ENCODE measurements around the gene PSTPIP2. TPM values are rescaled to one million over a fixed set of nuclear protein-coding genes. Genes with fewer than 3 reads are reported as not detected.

Gene PSTPIP2
- total and polyA plus RNA-seq, 9 donors, result 1.3 to 2.8 (median 2.0) TPM

GRCh38 chr18:46040033-46040746 lies 31.9 kb downstream of the PSTPIP2 start:
- no peaks in the 10 kb centered on the region for H3K9me3 ChIP-seq (replicated peaks; ENCODE audit: control insufficient read depth, low read depth, low read length)
- 73% methylated on average over 2 of the region's 5 CpGs for WGBS (ENCODE audit: insufficient coverage)
- H3K27ac ChIP-seq (ENCODE audit: low read length), result no peak overlapping the region
- H3K36me3 ChIP-seq (ENCODE audit: control insufficient read depth, insufficient read depth, low read length), result no peaks in the 10 kb centered on the region
- no peaks in the 10 kb centered on the region for H3K4me1 ChIP-seq (ENCODE audit: control insufficient read depth, insufficient read depth, low read length)
- no peaks in the 10 kb centered on the region for H3K27me3 ChIP-seq (ENCODE audit: control insufficient read depth, insufficient read depth, low read length)
- no peak for DNase-seq
- H3K4me3 ChIP-seq (ENCODE audit: low read length), result no peak overlapping the region

DNA sequence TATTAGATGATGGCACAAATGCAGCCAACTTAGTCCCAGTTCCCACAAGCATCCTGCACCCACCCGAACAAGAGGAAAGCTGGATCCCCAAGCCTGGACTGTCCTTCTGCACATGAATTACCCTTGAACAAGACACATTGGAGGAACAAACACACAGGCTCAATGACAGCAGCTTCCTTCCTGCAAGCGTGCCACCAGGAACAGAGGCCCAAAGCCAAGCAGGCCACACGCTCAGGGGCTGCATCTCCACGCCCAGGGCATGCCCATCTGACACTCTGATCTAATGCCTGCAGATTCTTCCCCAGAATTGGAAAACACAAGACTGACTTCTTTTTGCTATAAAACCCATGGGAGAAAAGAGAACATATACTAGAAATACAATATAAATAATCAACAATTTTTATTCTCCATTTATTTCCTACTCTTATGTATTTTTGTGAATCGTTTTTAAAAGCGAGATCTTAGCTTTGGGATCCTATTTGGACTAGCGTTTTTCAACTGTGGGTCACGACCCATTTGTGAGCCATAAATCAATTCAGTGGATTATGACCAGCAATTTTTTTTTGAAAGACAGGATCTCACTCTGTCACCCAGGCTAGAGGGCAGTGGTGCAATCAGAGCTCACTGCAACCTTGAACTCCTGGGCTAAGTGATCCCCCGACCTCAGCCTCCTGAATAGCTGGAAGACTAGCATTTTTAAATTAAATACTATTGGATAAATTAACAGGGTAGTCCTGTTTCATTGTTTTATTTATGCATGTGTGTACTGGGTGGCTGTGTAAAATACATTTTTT lies 34.4 kb downstream of the PSTPIP2 start:
- no peaks in the 10 kb centered on the region for H3K36me3 ChIP-seq (ENCODE audit: control insufficient read depth, insufficient read depth, low read length)
- no peak for DNase-seq
- no peaks in the 10 kb centered on the region for H3K27me3 ChIP-seq (ENCODE audit: control insufficient read depth, insufficient read depth, low read length)
- H3K4me1 ChIP-seq (ENCODE audit: control insufficient read depth, insufficient read depth, low read length), result no peaks in the 10 kb centered on the region
- no peak overlapping the region for H3K27ac ChIP-seq (ENCODE audit: low read length)
- 84% methylated on average over 6 of the region's 9 CpGs for WGBS (ENCODE audit: insufficient coverage)
- H3K9me3 ChIP-seq (replicated peaks; ENCODE audit: control insufficient read depth, low read depth, low read length), result no peaks in the 10 kb centered on the region
- no peak overlapping the region for H3K4me3 ChIP-seq (ENCODE audit: low read length)

GRCh38 chr18:46035696-46036680 lies 36.1 kb downstream of the PSTPIP2 start:
- Histone ChIP-seq H3K4me3 (ENCODE audit: low read length) (no peak overlapping the region), H3K4me1 (ENCODE audit: control insufficient read depth, insufficient read depth, low read length) (no peaks in the 10 kb centered on the region), H3K9me3 (replicated peaks; ENCODE audit: control insufficient read depth, low read depth, low read length) (no peaks in the 10 kb centered on the region), H3K27ac (ENCODE audit: low read length) (no peak overlapping the region), H3K27me3 (ENCODE audit: control insufficient read depth, insufficient read depth, low read length) (no peaks in the 10 kb centered on the region), H3K36me3 (ENCODE audit: control insufficient read depth, insufficient read depth, low read length) (no peaks in the 10 kb centered on the region)
- WGBS (ENCODE audit: insufficient coverage), result no CpG with 5 or more reads among the region's 2 CpGs
- DNase-seq, result no peak

GRCh38 chr18:46034230-46034629 lies 37.8 kb downstream of the PSTPIP2 start:
- Histone ChIP-seq H3K9me3 (replicated peaks; ENCODE audit: control insufficient read depth, low read depth, low read length) (no peaks in the 10 kb centered on the region), H3K4me1 (ENCODE audit: control insufficient read depth, insufficient read depth, low read length) (no peaks in the 10 kb centered on the region), H3K27ac (ENCODE audit: low read length) (no peak overlapping the region), H3K4me3 (ENCODE audit: low read length) (no peak overlapping the region), H3K27me3 (ENCODE audit: control insufficient read depth, insufficient read depth, low read length) (no peaks in the 10 kb centered on the region), H3K36me3 (ENCODE audit: control insufficient read depth, insufficient read depth, low read length) (no peaks in the 10 kb centered on the region)
- no CpG with 5 or more reads among the region's 1 CpG for WGBS (ENCODE audit: insufficient coverage)
- no peak for DNase-seq

- Histone ChIP-seq H3K4me3 (ENCODE audit: low read length) (no peak overlapping the region), H3K4me1 (ENCODE audit: control insufficient read depth, insufficient read depth, low read length) (peaks cover 3% of the 10 kb centered on the region), H3K36me3 (ENCODE audit: control insufficient read depth, insufficient read depth, low read length) (no peaks in the 10 kb centered on the region), H3K9me3 (replicated peaks; ENCODE audit: control insufficient read depth, low read depth, low read length) (no peaks in the 10 kb centered on the region), H3K27me3 (ENCODE audit: control insufficient read depth, insufficient read depth, low read length) (peaks cover 8% of the 10 kb centered on the region), H3K27ac (ENCODE audit: low read length) (no peak overlapping the region)
- DNase-seq, result no peak
- WGBS (ENCODE audit: insufficient coverage), result 100% methylated on average over 1 of the region's 4 CpGs
These were observed 40.3 kb downstream of the PSTPIP2 start for GRCh38 chr18:46031741-46032140.

DNA sequence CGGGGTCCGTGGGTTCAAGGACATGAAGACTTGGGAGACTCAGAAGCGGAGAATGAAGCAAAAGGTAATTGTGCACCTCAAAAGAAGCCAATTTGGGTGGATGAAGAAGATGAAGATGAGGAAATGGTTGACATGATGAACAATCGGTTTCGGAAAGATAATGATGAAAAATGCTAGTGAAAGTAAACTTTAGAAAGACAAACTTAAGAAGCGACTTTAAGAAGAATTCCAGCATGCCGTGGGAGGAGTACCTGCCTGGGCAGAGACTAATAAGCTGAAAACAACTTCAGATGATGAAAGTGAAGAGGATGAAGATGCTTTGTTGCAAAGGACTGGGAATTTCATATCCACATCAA lies 43.5 kb downstream of the PSTPIP2 start:
- peaks cover 3% of the 10 kb centered on the region for H3K4me1 ChIP-seq (ENCODE audit: control insufficient read depth, insufficient read depth, low read length)
- no peaks in the 10 kb centered on the region for H3K36me3 ChIP-seq (ENCODE audit: control insufficient read depth, insufficient read depth, low read length)
- peaks cover 8% of the 10 kb centered on the region for H3K27me3 ChIP-seq (ENCODE audit: control insufficient read depth, insufficient read depth, low read length)
- H3K27ac ChIP-seq (ENCODE audit: low read length), result no peak overlapping the region
- H3K9me3 ChIP-seq (replicated peaks; ENCODE audit: control insufficient read depth, low read depth, low read length), result no peaks in the 10 kb centered on the region
- DNase-seq, result no peak
- 59% methylated on average over 6 of the region's 7 CpGs for WGBS (ENCODE audit: insufficient coverage)
- peak overlapping the region; percentile 59 for H3K4me3 ChIP-seq (ENCODE audit: low read length)

DNA sequence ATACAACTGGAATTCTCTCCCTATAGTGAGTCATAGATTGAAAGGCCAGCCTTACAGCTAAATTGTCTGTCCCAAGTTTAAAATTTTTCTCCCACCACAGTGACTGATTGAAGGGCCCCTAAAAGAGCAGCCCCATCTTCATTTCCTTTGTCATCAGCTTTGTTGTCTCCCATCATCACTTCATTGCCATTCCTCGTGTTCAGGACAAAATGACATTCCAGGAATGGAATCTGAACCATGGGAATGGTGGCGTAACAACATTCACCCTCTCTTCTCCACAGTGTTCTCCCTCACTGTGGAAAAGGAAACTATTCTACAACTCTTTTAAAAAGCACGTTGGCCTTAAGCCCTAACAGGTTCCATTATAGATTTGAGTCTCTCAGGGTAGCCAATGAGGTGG lies 52.1 kb downstream of the PSTPIP2 start:
- no peaks in the 10 kb centered on the region for H3K4me1 ChIP-seq (ENCODE audit: control insufficient read depth, insufficient read depth, low read length)
- no peaks in the 10 kb centered on the region for H3K36me3 ChIP-seq (ENCODE audit: control insufficient read depth, insufficient read depth, low read length)
- H3K4me3 ChIP-seq (ENCODE audit: low read length), result no peak overlapping the region
- WGBS (ENCODE audit: insufficient coverage), result 33% methylated on average over 1 of the region's 3 CpGs
- no peaks in the 10 kb centered on the region for H3K9me3 ChIP-seq (replicated peaks; ENCODE audit: control insufficient read depth, low read depth, low read length)
- no peak for DNase-seq
- H3K27ac ChIP-seq (ENCODE audit: low read length), result no peak overlapping the region
- H3K27me3 ChIP-seq (ENCODE audit: control insufficient read depth, insufficient read depth, low read length), result no peaks in the 10 kb centered on the region

DNA sequence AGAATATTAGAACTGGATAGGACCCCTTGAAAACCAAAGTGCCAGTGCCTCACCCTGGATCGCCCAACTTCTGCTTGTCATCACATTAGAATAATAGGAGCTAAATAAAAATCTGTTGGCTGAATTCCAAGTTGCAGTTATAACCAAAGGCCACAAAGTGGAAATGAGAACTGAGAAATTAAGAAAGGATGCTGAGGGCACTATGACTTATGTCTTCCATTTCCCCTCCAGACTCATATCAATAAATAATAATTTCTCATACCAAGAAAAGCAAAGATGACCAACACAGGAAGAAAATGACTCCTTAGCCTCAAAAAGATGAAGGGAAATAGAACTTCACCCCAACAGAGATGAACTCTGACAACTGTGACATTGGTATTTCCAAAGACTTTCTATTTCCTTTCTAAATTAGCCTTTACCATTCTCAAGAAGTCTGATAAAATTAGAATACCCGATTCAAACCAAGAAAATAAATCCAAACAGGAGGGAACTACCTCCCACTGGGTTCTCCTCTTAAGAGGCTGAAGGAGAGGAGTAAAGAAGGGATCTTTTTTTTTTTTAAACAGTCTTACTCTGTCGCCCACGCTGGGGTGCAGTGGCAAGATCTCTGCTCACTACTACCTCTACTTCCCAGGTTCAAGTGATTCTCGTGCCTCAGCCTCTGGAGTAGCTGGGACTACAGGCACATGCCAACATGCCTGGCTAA lies 58.4 kb downstream of the PSTPIP2 start:
- no peaks in the 10 kb centered on the region for H3K4me1 ChIP-seq (ENCODE audit: control insufficient read depth, insufficient read depth, low read length)
- no peak for DNase-seq

GRCh38 chr18:46010676-46011075 lies 61.4 kb downstream of the PSTPIP2 start:
- no peak overlapping the region for H3K27ac ChIP-seq (ENCODE audit: low read length)

More for the DNA sequence above, 58.4 kb downstream of the PSTPIP2 start:
- WGBS (ENCODE audit: insufficient coverage), result 89% methylated on average over 3 of the region's 5 CpGs
- H3K9me3 ChIP-seq (replicated peaks; ENCODE audit: control insufficient read depth, low read depth, low read length), result no peaks in the 10 kb centered on the region
- H3K36me3 ChIP-seq (ENCODE audit: control insufficient read depth, insufficient read depth, low read length), result no peaks in the 10 kb centered on the region
- no peaks in the 10 kb centered on the region for H3K27me3 ChIP-seq (ENCODE audit: control insufficient read depth, insufficient read depth, low read length)
- H3K4me3 ChIP-seq (ENCODE audit: low read length), result no peak overlapping the region
- H3K27ac ChIP-seq (ENCODE audit: low read length), result no peak overlapping the region

More at GRCh38 chr18:46010676-46011075, 61.4 kb downstream of the PSTPIP2 start:
- no peaks in the 10 kb centered on the region for H3K36me3 ChIP-seq (ENCODE audit: control insufficient read depth, insufficient read depth, low read length)
- H3K4me3 ChIP-seq (ENCODE audit: low read length), result no peak overlapping the region
- H3K4me1 ChIP-seq (ENCODE audit: control insufficient read depth, insufficient read depth, low read length), result no peaks in the 10 kb centered on the region
- DNase-seq, result no peak
- 60% methylated on average over 1 of the region's 4 CpGs for WGBS (ENCODE audit: insufficient coverage)
- H3K27me3 ChIP-seq (ENCODE audit: control insufficient read depth, insufficient read depth, low read length), result no peaks in the 10 kb centered on the region
- H3K9me3 ChIP-seq (replicated peaks; ENCODE audit: control insufficient read depth, low read depth, low read length), result no peaks in the 10 kb centered on the region

All from muscle of leg (tissue), 11 donors.